K562 (cell line): ENCODE results near the gene MRPL19. TPM values are rescaled to one million over a fixed set of nuclear protein-coding genes. Genes with fewer than 3 reads are reported as not detected.

ENCODE experiments used
- ATAC-seq: fragments of 200-7000 bp; cut with Tn5 transposase; 3 replicates; pipeline ENCODE4 v1.9.1; 2020; ENCODE audit warnings: moderate library complexity
- BruUV-seq: library from RNA; stranded (reverse); fragments of 400-500 nt; replicated peaks from 2 replicates; lab custom pipeline; 2021; lab: Mats Ljungman, UMichigan
- CTCF ChIA-PET: fragments of 300-600 bp; formaldehyde crosslinking; extraction: SDS; loops from one replicate; lab custom pipeline; 2021; ENCODE audit warnings: low intra/inter-chr PET ratio; lab: Yijun Ruan, JAX
- POLR2A ChIA-PET: fragments of 300-600, 350-650 bp; sonication (Branson Sonifier 250); formaldehyde crosslinking; extraction: SDS; loops from one replicate; lab custom pipeline; 2021; ENCODE audit warnings: antibody characterized with exemption, inconsistent platforms; lab: Yijun Ruan, JAX
- DNase-seq, 4 experiments: peaks; one replicate each; pipeline versions ENCODE4 v3.0.0 to v3.0.0-alpha.2; 2011 to 2018; ENCODE audit warnings: low spot score in 3 of 4, mixed read lengths in 3 of 4; ENCODE audit errors: extremely low read depth in 1 of 4
- FAIRE-seq: peaks from 2 replicates; lab custom pipeline; 2011; peaks lifted over from hg19 to GRCh38; lab: Jason Lieb, UNC
- H2AFZ ChIP-seq: 2 replicates; pipeline ENCODE4 v1.6.0; 2011; ENCODE audit warnings: low read depth, low read length, control low read depth, inconsistent platforms
- H3K27ac ChIP-seq: fragments of 200-600 bp; 3 replicates; pipeline ENCODE4 v1.8.0; 2011; ENCODE audit warnings: low read depth, mild to moderate bottlenecking, control low read depth, inconsistent platforms, low read length, moderate library complexity, mixed read lengths; ENCODE audit errors: extremely low read depth
- H3K27me3 ChIP-seq, 2 experiments: fragments of 300-600 bp in 1 of 2; 2 replicates in 1 of 2; 3 replicates in 1 of 2; pipeline versions ENCODE4 v1.6.0 to v1.8.0; 2011; ENCODE audit warnings: inconsistent platforms in 2 of 2, low read length in 2 of 2, mild to moderate bottlenecking in 1 of 2, mixed read lengths in 1 of 2, moderate library complexity in 1 of 2; ENCODE audit not compliant: control insufficient read depth in 2 of 2, insufficient read depth in 2 of 2
- H3K36me3 ChIP-seq: fragments of 300-600 bp; 3 replicates; pipeline ENCODE4 v1.8.0; 2011; ENCODE audit warnings: mild to moderate bottlenecking, low read length, inconsistent platforms; ENCODE audit not compliant: control insufficient read depth, insufficient read depth
- H3K4me1 ChIP-seq, 2 experiments: fragments of 200-600 bp in 1 of 2; replicated peaks in 1 of 2; 2 replicates in 1 of 2; 3 replicates in 1 of 2; pipeline versions ENCODE4 v1.5.1 to v1.8.0; 2011; ENCODE audit warnings: inconsistent platforms in 2 of 2, low read length in 2 of 2, mild to moderate bottlenecking in 1 of 2, mixed read lengths in 1 of 2, moderate library complexity in 1 of 2; ENCODE audit not compliant: control insufficient read depth in 2 of 2, insufficient read depth in 2 of 2
- H3K4me2 ChIP-seq: 2 replicates; pipeline ENCODE4 v1.6.1; 2011; ENCODE audit warnings: low read length, control low read depth, inconsistent platforms, mixed read lengths; ENCODE audit not compliant: insufficient read depth
- H3K4me3 ChIP-seq: fragments of 200-600 bp; sonication (generic), shearing (Covaris generic); 2 replicates; pipeline ENCODE4 v1.5.1; 2016; ENCODE audit warnings: control low read depth, inconsistent platforms
- H3K79me2 ChIP-seq: fragments of 200-600 bp; 3 replicates; pipeline ENCODE4 v1.8.0; 2011; ENCODE audit warnings: low read length, inconsistent platforms; ENCODE audit not compliant: control insufficient read depth, insufficient read depth
- H3K9ac ChIP-seq, 2 experiments: 2 replicates each; pipeline versions ENCODE4 v1.6.0 to v1.6.1; 2011; ENCODE audit warnings: low read depth in 2 of 2, low read length in 2 of 2, control low read depth in 1 of 2, inconsistent platforms in 1 of 2, mild to moderate bottlenecking in 1 of 2, mixed read lengths in 1 of 2; ENCODE audit not compliant: insufficient read depth in 1 of 2
- H3K9me1 ChIP-seq: one replicate; pipeline ENCODE4 v1.6.0; 2011; ENCODE audit warnings: inconsistent platforms, mild to moderate bottlenecking, low read length, moderate library complexity; ENCODE audit not compliant: control insufficient read depth, insufficient read depth
- H3K9me3 ChIP-seq: replicated peaks from 2 replicates; pipeline ENCODE4 v1.5.1; 2011; ENCODE audit warnings: low read depth, low read length, inconsistent platforms; ENCODE audit not compliant: control insufficient read depth, insufficient read depth
- H4K20me1 ChIP-seq: replicated peaks from 2 replicates; pipeline ENCODE4 v1.6.1; 2011; ENCODE audit warnings: low read length, inconsistent platforms, mixed read lengths; ENCODE audit not compliant: control insufficient read depth, insufficient read depth
- ARNT ChIP-seq, 2 experiments: fragments of 450-650 bp; IDR thresholded peaks; 2 replicates each; pipeline ENCODE4 v1.6.1; 2016; ENCODE audit warnings: mild to moderate bottlenecking in 1 of 2
- ETV1 ChIP-seq: fragments of 450-650 bp; conservative IDR thresholded peaks from 2 replicates; pipeline ENCODE4 v1.6.1; 2016; ENCODE audit warnings: missing genetic modification characterization, control low read depth, low read depth, missing compliant biosample characterization
- ZNF232 ChIP-seq: sonication (generic); formaldehyde crosslinking; IDR thresholded peaks from 2 replicates; pipeline ENCODE4 v1.8.0; 2022; ENCODE audit warnings: mild to moderate bottlenecking, missing genetic modification reagents
- ZNF280A ChIP-seq: fragments of 450-650 bp; IDR thresholded peaks from 2 replicates; pipeline ENCODE4 v1.6.1; 2018; ENCODE audit warnings: mild to moderate bottlenecking, low read depth; ENCODE audit not compliant: partially characterized antibody
- WGBS: fragments of 100-300 bp; shearing (Covaris generic); methylation state at CpG from one replicate; pipeline ENCODE4 v1.1.6; 2016; ENCODE audit warnings: low coverage, mixed read lengths; ENCODE audit not compliant: insufficient coverage; ENCODE audit errors: missing lambda C conversion rate; 5-methylcytosine and 5-hydroxymethylcytosine counted together
- in situ Hi-C: fragments of 300-500 bp; cut with MboI; formaldehyde crosslinking; loops from 4 replicates; pipeline ENCODE4 v1.15.0; 2018; ENCODE audit warnings: inconsistent platforms, mixed read lengths
- intact Hi-C: fragments of 100-400 bp; cut with micrococcal nuclease; formaldehyde crosslinking; loops from 2 replicates; pipeline ENCODE4 v1.14.2; 2022
- polyA plus RNA-seq, 8 experiments: library from polyadenylated mRNA; depleted of rRNA in 4 of 8; stranded (reverse) in 5 of 8; unstranded in 3 of 8; fragments of >200 nt; fragmentation: Nextera tagmentation in 2 of 8; fragmentation: Illumina TruSeq in 1 of 8; extraction: Ambion mirVana in 2 of 8; extraction: Trizol in 1 of 8; gene quantifications; 2 replicates each; pipeline versions ENCODE4 v1.2.1 to v1.2.3, GENCODE V29; 2011 to 2014; ENCODE audit warnings: inconsistent platforms in 1 of 8, missing spikeins in 1 of 8
- total RNA-seq, 7 experiments: library from RNA; depleted of rRNA in 6 of 7; stranded (reverse); fragments of >200 nt in 6 of 7; fragmentation: Illumina TruSeq in 2 of 7; extraction: Trizol in 2 of 7; gene quantifications; 2 replicates each; pipeline versions ENCODE4 v1.2.1 to v1.2.3, GENCODE V29; 2011 to 2021; ENCODE audit warnings: low replicate concordance in 1 of 7

Gene MRPL19
- total and polyA plus RNA-seq, 9 of the 15 experiments (the other 6 are each of a cell fraction or from before 2014, with no cell fraction given), result 9.7 to 65.9 (median 56.1) TPM

GRCh38 chr2:75707901-75708300, 61.3 kb downstream of the MRPL19 start:
- WGBS, result 52% methylated on average over 3 of the region's 3 CpGs

GRCh38 chr2:75709297-75709696, 62.7 kb downstream of the MRPL19 start:
- POLR2A ChIA-PET, result interaction anchor here (1.5 kb wide), 1 partner anchor 14 kb away, joined by 4 read pairs; no protein-coding TSS in a partner anchor
- 0% methylated on average over 3 of the region's 3 CpGs for WGBS
- Histone ChIP-seq H3K4me3 (peak overlapping the region; percentile 52), H3K27ac (no peak overlapping the region; the same call in 2 of the 3 replicates), H3K9me3 (no peaks in the 10 kb centered on the region), H3K79me2 (peaks cover 34% of the 10 kb centered on the region), H4K20me1 (no peaks in the 10 kb centered on the region), H3K9me1 (no peaks in the 10 kb centered on the region), H3K27me3 (no peaks in the 10 kb centered on the region), H2AFZ (peak overlapping the region; percentile 22), H3K36me3 (peaks cover 20% of the 10 kb centered on the region), H3K9ac (peak overlapping the region in 1 of 2 experiments; percentile 82; a peak in 3 of 4 replicates), H3K4me1 (peaks cover 3 to 12% of the 10 kb centered on the region in 2 experiments; a peak in 1 of 5 replicates), H3K4me2 (peak overlapping the region; percentile 90)
- in situ Hi-C loops (no loop called here), intact Hi-C loops (no loop called here)
- no TSS peak for BruUV-seq
- CTCF ChIA-PET, result no interaction called here
- DNase-seq, result peak in 2 of 4 experiments; percentile 10 to 20
- ATAC-seq, result peak; percentile 27
- peak; percentile 85 for FAIRE-seq
- no peak for TF ChIP-seq ETV1 (tag)
- TF ChIP-seq ARNT (IDR thresholded peaks at IDR 0.05), result peak in 1 of 2 experiments; percentile 54; a peak in 1 of 4 replicates
- TF ChIP-seq ZNF280A, result no peak

More at GRCh38 chr2:75707901-75708300, 61.3 kb downstream of the MRPL19 start:
- ATAC-seq (no peak), DNase-seq (no peak), FAIRE-seq (no peak)
- no peak overlapping the region for H3K4me3 ChIP-seq
- H3K9me3 ChIP-seq, result no peaks in the 10 kb centered on the region
- intact Hi-C loops (no loop called here), in situ Hi-C loops (no loop called here)
- no peak overlapping the region for H2AFZ ChIP-seq
- no peaks in the 10 kb centered on the region for H4K20me1 ChIP-seq
- ChIA-PET CTCF (no interaction called here), POLR2A (no interaction called here)
- H3K27me3 ChIP-seq, result no peaks in the 10 kb centered on the region
- peaks cover 34% of the 10 kb centered on the region for H3K79me2 ChIP-seq
- H3K9me1 ChIP-seq, result no peaks in the 10 kb centered on the region
- BruUV-seq, result no TSS peak
- TF ChIP-seq ZNF232 (CRISPR knock-in tag), result no peak
- H3K4me1 ChIP-seq, result peaks cover 3 to 12% of the 10 kb centered on the region in 2 experiments; a peak in 1 of 5 replicates
- no peak overlapping the region for H3K27ac ChIP-seq
- no peak overlapping the region for H3K9ac ChIP-seq
- H3K36me3 ChIP-seq, result peaks cover 33% of the 10 kb centered on the region
- H3K4me2 ChIP-seq, result no peak overlapping the region
